CD4-positive, CD25-positive, alpha-beta regulatory T cell (primary cell): ENCODE data around the gene MYO18A. TPM values are rescaled to one million over a fixed set of nuclear protein-coding genes. Genes with fewer than 3 reads are reported as not detected.

ENCODE experiments used
- ATAC-seq, 2 donors: fragments of 150-1000 bp; cut with Tn5 transposase; one replicate each; pipeline ENCODE4 v1.10.0; 2021; ENCODE audit warnings: low read depth in 2 of 2, moderate number of reproducible peaks in 2 of 2, moderate library complexity in 1 of 2
- DNase-seq, 3 donors: peaks; one replicate each; pipeline versions ENCODE4 v3.0.0 to v3.0.0-alpha.2; 2012 to 2022; ENCODE audit warnings: mixed read lengths in 1 of 3
- H3K27ac ChIP-seq: one replicate; pipeline ENCODE4 v1.7.0; 2013; ENCODE audit warnings: mild to moderate bottlenecking, low read length; ENCODE audit not compliant: insufficient read depth, poor library complexity, severe bottlenecking
- H3K27me3 ChIP-seq: one replicate; pipeline ENCODE4 v1.7.0; 2013; ENCODE audit warnings: low read length; ENCODE audit not compliant: control insufficient read depth, insufficient read depth
- H3K36me3 ChIP-seq: one replicate; pipeline ENCODE4 v1.7.0; 2013; ENCODE audit warnings: mild to moderate bottlenecking, low read length, moderate library complexity; ENCODE audit not compliant: control insufficient read depth, insufficient read depth
- H3K4me1 ChIP-seq: 2 replicates; pipeline ENCODE4 v1.7.0; 2013; ENCODE audit warnings: mild to moderate bottlenecking, low read length; ENCODE audit not compliant: insufficient read depth, control insufficient read depth, poor library complexity, severe bottlenecking
- H3K4me3 ChIP-seq: one replicate; pipeline ENCODE4 v1.7.0; 2013; ENCODE audit warnings: low read depth, mild to moderate bottlenecking, low read length, moderate library complexity
- H3K9me3 ChIP-seq, 2 experiments: 1 replicate in 1 of 2; 2 replicates in 1 of 2; pipeline ENCODE4 v1.7.0; 2013; ENCODE audit warnings: low read length in 2 of 2, mild to moderate bottlenecking in 1 of 2, moderate library complexity in 1 of 2; ENCODE audit not compliant: control insufficient read depth in 2 of 2
- H3K27ac Mint-ChIP-seq, 3 donors: one replicate each; pipeline ENCODE4 v1.8.0; 2020 to 2022; ENCODE audit warnings: mild to moderate bottlenecking in 3 of 3, mixed read lengths in 3 of 3, moderate library complexity in 2 of 3
- H3K27me3 Mint-ChIP-seq: one replicate; pipeline ENCODE4 v1.8.0; 2022; ENCODE audit warnings: mild to moderate bottlenecking, mixed read lengths
- H3K36me3 Mint-ChIP-seq: one replicate; pipeline ENCODE4 v1.8.0; 2020; ENCODE audit warnings: mixed read lengths
- H3K4me1 Mint-ChIP-seq, 4 donors: one replicate each; pipeline ENCODE4 v1.8.0; 2020 to 2022; ENCODE audit warnings: mixed read lengths in 4 of 4, mild to moderate bottlenecking in 1 of 4
- H3K4me3 Mint-ChIP-seq, 4 donors: one replicate each; pipeline ENCODE4 v1.8.0; 2020 to 2022; ENCODE audit warnings: mild to moderate bottlenecking in 4 of 4, mixed read lengths in 4 of 4, moderate library complexity in 3 of 4
- H3K9me3 Mint-ChIP-seq, 7 donors: one replicate each; pipeline ENCODE4 v1.8.0; 2020 to 2022; ENCODE audit warnings: mixed read lengths in 7 of 7, mild to moderate bottlenecking in 3 of 7, moderate library complexity in 2 of 7
- polyA plus RNA-seq, 4 donors: library from polyadenylated mRNA; unstranded; fragments of 300-500 nt; fragmentation: Illumina TruSeq; gene quantifications; one replicate each; pipeline ENCODE4 v1.2.3, GENCODE V29; 2021
- total RNA-seq: library from RNA; stranded (reverse); gene quantifications from one replicate; pipeline ENCODE4 v1.2.3, GENCODE V29; 2022

Gene MYO18A
- total and polyA plus RNA-seq, 5 donors from 2014 or later, result 16.8 to 193 (median 21.0) TPM

GRCh38 chr17:29110372-29110757 lies 69.8 kb downstream of the MYO18A start:
- H3K9me3 ChIP-seq, result no peaks in the 10 kb centered on the region
- Mint-ChIP-seq H3K4me1 (peaks cover 0 to 5% (median 0%) of the 10 kb centered on the region in 4 donors), H3K9me3 (no peaks in the 10 kb centered on the region), H3K4me3 (no peak overlapping the region), H3K27me3 (no peaks in the 10 kb centered on the region), H3K27ac (peak overlapping the region in 1 of 3 donors; percentile 58), H3K36me3 (peaks cover 48% of the 10 kb centered on the region)
- no peak overlapping the region for H3K27ac ChIP-seq
- DNase-seq (no peak), ATAC-seq (no peak)
- no peaks in the 10 kb centered on the region for H3K4me1 ChIP-seq
- peaks cover 93% of the 10 kb centered on the region for H3K36me3 ChIP-seq
- H3K27me3 ChIP-seq, result no peaks in the 10 kb centered on the region
- no peak overlapping the region for H3K4me3 ChIP-seq

GRCh38 chr17:29109477-29110371 lies 70.5 kb downstream of the MYO18A start:
- DNase-seq (no peak), ATAC-seq (no peak)
- Histone ChIP-seq H3K9me3 (no peaks in the 10 kb centered on the region), H3K36me3 (peaks cover 89% of the 10 kb centered on the region), H3K4me3 (no peak overlapping the region), H3K27me3 (no peaks in the 10 kb centered on the region), H3K4me1 (no peaks in the 10 kb centered on the region), H3K27ac (no peak overlapping the region)
- no peaks in the 10 kb centered on the region for H3K9me3 Mint-ChIP-seq
- peaks cover 50% of the 10 kb centered on the region for H3K36me3 Mint-ChIP-seq
- H3K4me1 Mint-ChIP-seq, result peaks cover 0 to 5% (median 0%) of the 10 kb centered on the region in 4 donors
- no peaks in the 10 kb centered on the region for H3K27me3 Mint-ChIP-seq
- peak overlapping the region in 1 of 3 donors; percentile 77 for H3K27ac Mint-ChIP-seq
- no peak overlapping the region for H3K4me3 Mint-ChIP-seq

DNA sequence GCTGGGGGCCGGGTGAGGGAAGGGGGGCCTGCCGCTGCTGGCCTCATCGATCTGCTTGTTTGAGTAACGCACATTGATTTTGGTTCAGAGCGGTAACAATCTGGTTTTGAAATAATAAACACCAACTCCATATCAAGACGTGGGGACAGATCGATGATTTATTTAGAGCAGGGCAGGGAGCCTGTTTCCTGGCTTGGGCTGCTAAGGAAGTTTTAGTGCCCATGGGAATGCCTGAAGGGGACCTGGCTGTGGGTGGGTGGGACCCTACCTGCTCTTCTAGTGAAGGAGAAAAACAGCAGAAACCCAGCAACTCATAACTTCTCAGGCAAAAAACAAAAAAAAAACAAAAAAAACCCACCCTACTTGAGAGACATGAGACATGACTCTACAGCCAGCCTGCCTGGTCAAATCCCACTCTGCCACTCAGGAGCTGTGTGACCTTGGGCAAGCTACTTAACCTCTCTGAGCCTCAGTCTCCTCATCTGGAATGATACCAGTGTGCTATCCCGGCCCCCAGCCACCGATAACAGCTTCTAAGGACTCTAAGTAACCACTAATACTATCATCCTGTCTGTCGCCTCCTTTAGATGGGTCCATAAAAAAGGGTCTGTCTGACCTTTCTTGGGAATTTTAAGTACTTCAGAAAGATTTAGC lies 71.2 kb downstream of the MYO18A start:
- ATAC-seq (no peak), DNase-seq (no peak)
- H3K4me3 Mint-ChIP-seq, result no peak overlapping the region
- Histone ChIP-seq H3K27ac (no peak overlapping the region), H3K4me3 (no peak overlapping the region), H3K36me3 (peaks cover 93% of the 10 kb centered on the region), H3K4me1 (no peaks in the 10 kb centered on the region), H3K9me3 (no peaks in the 10 kb centered on the region), H3K27me3 (no peaks in the 10 kb centered on the region)
- peaks cover 53% of the 10 kb centered on the region for H3K36me3 Mint-ChIP-seq
- H3K27me3 Mint-ChIP-seq, result no peaks in the 10 kb centered on the region
- peaks cover 0 to 1% (median 0%) of the 10 kb centered on the region in 7 donors for H3K9me3 Mint-ChIP-seq
- peaks cover 0 to 5% (median 2%) of the 10 kb centered on the region in 4 donors for H3K4me1 Mint-ChIP-seq
- H3K27ac Mint-ChIP-seq, result no peak overlapping the region

DNA sequence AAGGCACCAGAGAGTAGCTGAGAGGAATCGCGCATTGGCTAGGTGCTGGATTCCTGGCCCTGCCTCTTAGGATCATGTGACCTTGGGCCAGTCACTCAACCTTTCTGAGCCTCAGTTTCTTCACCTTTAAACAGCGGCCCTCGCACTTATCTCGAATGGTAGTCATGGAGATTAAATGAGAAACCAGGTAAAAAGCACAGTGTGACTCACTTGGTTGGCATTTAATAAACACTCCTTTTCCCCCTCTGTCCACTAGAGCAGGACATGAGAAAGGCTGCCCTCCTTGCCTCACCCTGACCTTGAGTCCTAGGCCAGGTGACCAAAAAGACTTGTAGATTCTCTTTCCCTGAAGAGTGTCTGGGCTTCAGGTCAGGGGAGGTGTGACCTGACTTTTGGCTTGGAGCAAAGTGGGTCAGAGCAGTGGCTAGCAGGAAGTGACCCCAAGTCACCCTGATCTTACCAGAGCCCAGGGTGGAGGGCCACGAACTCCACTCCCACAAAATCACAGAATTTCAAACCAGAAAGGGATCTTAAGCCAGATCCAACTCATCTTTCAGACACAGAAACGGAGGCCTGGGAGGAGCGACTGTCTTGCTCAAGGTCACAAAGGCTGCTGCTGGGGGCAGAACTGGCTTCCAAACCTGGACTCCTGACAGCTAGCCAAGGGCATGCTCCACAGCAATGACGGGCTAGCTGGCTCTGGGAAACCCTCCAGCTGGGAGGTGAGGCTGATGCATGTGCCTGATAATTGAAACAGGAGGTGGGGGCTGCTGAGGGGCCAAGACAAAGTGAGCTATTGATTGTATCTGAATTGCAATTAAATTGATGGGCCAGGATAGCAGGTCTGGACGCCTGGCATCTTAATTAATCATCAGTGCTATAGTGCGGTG lies 72.0 kb downstream of the MYO18A start:
- Mint-ChIP-seq H3K27ac (no peak overlapping the region), H3K27me3 (no peaks in the 10 kb centered on the region), H3K4me1 (peaks cover 0 to 5% (median 2%) of the 10 kb centered on the region in 4 donors), H3K4me3 (no peak overlapping the region), H3K36me3 (peaks cover 57% of the 10 kb centered on the region), H3K9me3 (peaks cover 0 to 1% (median 0%) of the 10 kb centered on the region in 7 donors)
- ATAC-seq, result no peak
- peaks cover 93% of the 10 kb centered on the region for H3K36me3 ChIP-seq
- H3K4me1 ChIP-seq, result no peaks in the 10 kb centered on the region
- no peaks in the 10 kb centered on the region for H3K27me3 ChIP-seq
- no peak overlapping the region for H3K27ac ChIP-seq
- no peaks in the 10 kb centered on the region for H3K9me3 ChIP-seq
- no peak for DNase-seq
- H3K4me3 ChIP-seq, result no peak overlapping the region

DNA sequence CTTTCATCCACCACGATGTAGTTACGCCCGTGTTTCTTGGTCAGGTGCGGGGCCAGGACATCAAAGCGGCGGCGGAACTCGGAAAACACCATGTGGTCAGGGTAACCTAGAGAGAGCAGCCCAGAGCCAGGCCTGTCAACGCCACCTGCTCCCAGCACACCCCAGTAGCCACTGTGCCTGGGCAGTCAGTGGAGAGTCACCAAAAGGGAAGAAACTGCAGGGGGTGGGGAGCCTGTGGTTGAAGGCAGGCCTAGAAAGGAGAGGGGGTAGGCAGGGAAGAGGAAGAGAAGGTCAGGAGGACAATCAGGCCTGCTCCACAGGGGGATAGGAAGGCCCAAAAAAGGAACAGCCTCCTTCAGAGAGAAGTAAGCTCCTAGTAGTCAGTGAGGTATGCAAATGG lies 73.1 kb downstream of the MYO18A start:
- no peak overlapping the region for H3K4me3 Mint-ChIP-seq
- H3K36me3 Mint-ChIP-seq, result peaks cover 57% of the 10 kb centered on the region
- Histone ChIP-seq H3K9me3 (no peaks in the 10 kb centered on the region), H3K4me1 (no peaks in the 10 kb centered on the region), H3K27me3 (no peaks in the 10 kb centered on the region), H3K4me3 (no peak overlapping the region), H3K27ac (no peak overlapping the region), H3K36me3 (peaks cover 93% of the 10 kb centered on the region)
- DNase-seq (no peak), ATAC-seq (no peak)
- H3K27me3 Mint-ChIP-seq, result no peaks in the 10 kb centered on the region
- H3K27ac Mint-ChIP-seq, result peak overlapping the region in 1 of 3 donors; percentile 41
- peaks cover 0 to 8% (median 3%) of the 10 kb centered on the region in 4 donors for H3K4me1 Mint-ChIP-seq
- H3K9me3 Mint-ChIP-seq, result peaks cover 0 to 1% (median 0%) of the 10 kb centered on the region in 7 donors

GRCh38 chr17:29103341-29103740 lies 76.9 kb downstream of the MYO18A start:
- Histone ChIP-seq H3K36me3 (peaks cover 86% of the 10 kb centered on the region), H3K4me1 (no peaks in the 10 kb centered on the region), H3K27me3 (no peaks in the 10 kb centered on the region), H3K4me3 (no peak overlapping the region), H3K9me3 (no peaks in the 10 kb centered on the region), H3K27ac (no peak overlapping the region)
- no peaks in the 10 kb centered on the region for H3K27me3 Mint-ChIP-seq
- ATAC-seq, result no peak
- H3K9me3 Mint-ChIP-seq, result peaks cover 0 to 1% (median 0%) of the 10 kb centered on the region in 7 donors
- H3K4me3 Mint-ChIP-seq, result no peak overlapping the region
- H3K36me3 Mint-ChIP-seq, result peaks cover 36% of the 10 kb centered on the region
- no peak overlapping the region for H3K27ac Mint-ChIP-seq
- no peak for DNase-seq
- peaks cover 0 to 5% (median 3%) of the 10 kb centered on the region in 4 donors for H3K4me1 Mint-ChIP-seq

DNA sequence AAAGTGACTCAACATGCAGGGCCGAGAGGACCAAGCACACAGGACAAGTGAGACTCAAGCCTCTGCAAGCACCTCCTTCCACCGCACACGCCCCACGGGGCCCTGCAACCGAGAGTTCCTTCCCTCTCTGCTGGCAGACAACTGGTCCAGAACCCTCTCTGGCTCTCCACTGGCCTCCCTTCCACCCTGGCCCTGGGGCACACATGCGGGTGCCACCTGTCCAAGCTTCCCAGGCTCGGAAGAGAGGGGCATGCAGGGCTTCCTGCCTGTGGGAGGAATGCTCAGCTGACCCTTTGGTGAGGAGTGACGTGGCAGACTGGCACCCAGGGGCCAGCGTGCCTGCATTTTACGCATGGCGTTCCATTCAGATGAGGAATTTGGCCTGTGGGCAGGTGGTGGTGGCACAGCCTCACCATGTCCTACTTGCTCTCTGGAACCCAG lies 77.4 kb downstream of the MYO18A start:
- DNase-seq (no peak), ATAC-seq (no peak)
- Histone ChIP-seq H3K4me1 (no peaks in the 10 kb centered on the region), H3K27me3 (no peaks in the 10 kb centered on the region), H3K9me3 (no peaks in the 10 kb centered on the region), H3K27ac (no peak overlapping the region), H3K4me3 (no peak overlapping the region), H3K36me3 (peaks cover 86% of the 10 kb centered on the region)
- no peak overlapping the region for H3K4me3 Mint-ChIP-seq
- H3K9me3 Mint-ChIP-seq, result peaks cover 0 to 1% (median 0%) of the 10 kb centered on the region in 7 donors
- H3K27ac Mint-ChIP-seq, result peak overlapping the region in 1 of 3 donors; percentile 97
- H3K36me3 Mint-ChIP-seq, result peaks cover 37% of the 10 kb centered on the region
- H3K4me1 Mint-ChIP-seq, result peaks cover 0 to 4% (median 3%) of the 10 kb centered on the region in 4 donors
- no peaks in the 10 kb centered on the region for H3K27me3 Mint-ChIP-seq
